NCI-H2107 treated with DMSO at 0.1 percent for 48 hours (cell line): Measurements from ENCODE around the gene ELFN1.

Experiments
- DNase-seq: peaks from one replicate; lab custom pipeline; 2025; ENCODE audit not compliant: unreplicated experiment; lab: John Stamatoyannopoulos, UW

Gene ELFN1

GRCh38 chr7:1777122-1777521 lies 107.0 kb downstream of the ELFN1 start:
- DNase-seq: no peak

- no peak for DNase-seq
Measured at GRCh38 chr7:1779445-1779844, 109.4 kb downstream of the ELFN1 start.

GRCh38 chr7:1781369-1781768 lies 111.3 kb downstream of the ELFN1 start:
- no peak for DNase-seq

- DNase-seq: no peak
Measured at GRCh38 chr7:1785839-1786238, 115.8 kb downstream of the ELFN1 start.

GRCh38 chr7:1787241-1787640 lies 117.2 kb downstream of the ELFN1 start:
- no peak for DNase-seq

GRCh38 chr7:1787681-1788235 lies 117.7 kb downstream of the ELFN1 start:
- DNase-seq: no peak

GRCh38 chr7:1794888-1795542 lies 124.9 kb downstream of the ELFN1 start:
- DNase-seq: no peak
